DOHH2 (cell line): ENCODE data around the gene SH2B2.

Experiments used
- CTCF ChIP-seq: fragments of 200-600 bp; sonication (generic); IDR thresholded peaks from one replicate; pipeline ENCODE4 v1.5.1; 2014; ENCODE audit warnings: antibody characterized with exemption, mild to moderate bottlenecking, low read depth, low read length; ENCODE audit not compliant: poor library complexity, severe bottlenecking
- EZH2phosphoT487 ChIP-seq: fragments of 200-600 bp; sonication (generic); IDR thresholded peaks from 2 replicates; pipeline ENCODE4 v1.6.1; 2017; ENCODE audit warnings: borderline replicate concordance, mild to moderate bottlenecking, antibody characterized with exemption, low read length, moderate library complexity, mixed read lengths

- TF ChIP-seq CTCF (peak; percentile 31), EZH2phosphoT487 (no peak)
These were observed 34.9 kb upstream of the SH2B2 start for GRCh38 chr7:102251531-102252365.
